ENCODE data around the gene LDHAL6A.

The LDHAL6A gene

GRCh38 chr11:18429332-18429731, 26.3 kb upstream of the LDHAL6A start:
- in situ Hi-C loops (cut with MboI; ENCODE audit: low pct_unique_long_range_greater_than_20kb, low sequenced_read_pairs, unreplicated experiment), result no loop called here
- no peak for TF ChIP-seq CTCF (IDR thresholded peaks at IDR 0.05; ENCODE audit: extremely low read depth, insufficient read depth, missing control alignments)
- no peak for DNase-seq (ENCODE audit: low spot score)

- DNase-seq (ENCODE audit: low spot score), result no peak
- TF ChIP-seq CTCF (IDR thresholded peaks at IDR 0.05; ENCODE audit: extremely low read depth, insufficient read depth, missing control alignments), result no peak
- in situ Hi-C loops (cut with MboI; ENCODE audit: low pct_unique_long_range_greater_than_20kb, low sequenced_read_pairs, unreplicated experiment), result no loop called here
Measured at GRCh38 chr11:18438691-18439090, 17.0 kb upstream of the LDHAL6A start.

- no peak for DNase-seq (ENCODE audit: low spot score)
- no peak for TF ChIP-seq CTCF (IDR thresholded peaks at IDR 0.05; ENCODE audit: extremely low read depth, insufficient read depth, missing control alignments)
- in situ Hi-C loops (cut with MboI; ENCODE audit: low pct_unique_long_range_greater_than_20kb, low sequenced_read_pairs, unreplicated experiment), result no loop called here
Measured at GRCh38 chr11:18449251-18449650, 6.4 kb upstream of the LDHAL6A start.

- TF ChIP-seq CTCF (IDR thresholded peaks at IDR 0.05; ENCODE audit: extremely low read depth, insufficient read depth, missing control alignments), result no peak
- no peak for DNase-seq (ENCODE audit: low spot score)
- in situ Hi-C loops (cut with MboI; ENCODE audit: low pct_unique_long_range_greater_than_20kb, low sequenced_read_pairs, unreplicated experiment), result no loop called here
Measured at GRCh38 chr11:18452927-18453326, 2.7 kb upstream of the LDHAL6A start.

- DNase-seq (ENCODE audit: low spot score), result no peak
- in situ Hi-C loops (cut with MboI; ENCODE audit: low pct_unique_long_range_greater_than_20kb, low sequenced_read_pairs, unreplicated experiment), result no loop called here
Measured at GRCh38 chr11:18457450-18457849, 1.8 kb downstream of the LDHAL6A start.

GRCh38 chr11:18459634-18460033, 4.0 kb downstream of the LDHAL6A start:
- DNase-seq (ENCODE audit: low spot score), result no peak
- TF ChIP-seq CTCF (IDR thresholded peaks at IDR 0.05; ENCODE audit: extremely low read depth, insufficient read depth, missing control alignments), result no peak
- in situ Hi-C loops (cut with MboI; ENCODE audit: low pct_unique_long_range_greater_than_20kb, low sequenced_read_pairs, unreplicated experiment), result no loop called here

More at GRCh38 chr11:18457450-18457849, 1.8 kb downstream of the LDHAL6A start:
- TF ChIP-seq CTCF (IDR thresholded peaks at IDR 0.05; ENCODE audit: extremely low read depth, insufficient read depth, missing control alignments), result no peak

GRCh38 chr11:18461909-18462308, 6.3 kb downstream of the LDHAL6A start:
- no peak for TF ChIP-seq CTCF (IDR thresholded peaks at IDR 0.05; ENCODE audit: extremely low read depth, insufficient read depth, missing control alignments)
- DNase-seq (ENCODE audit: low spot score), result no peak
- in situ Hi-C loops (cut with MboI; ENCODE audit: low pct_unique_long_range_greater_than_20kb, low sequenced_read_pairs, unreplicated experiment), result no loop called here

Measured in GM13977 (cell line).